ENCODE measurements around the gene CNOT11. TPM values are rescaled to one million over a fixed set of nuclear protein-coding genes. Genes with fewer than 3 reads are reported as not detected.
"Not testable (repeated sequence)": the region's sequence is repeated elsewhere in the genome, so short reads cannot be mapped to it uniquely, and the experiment has no call there.

The CNOT11 gene
- total and polyA plus RNA-seq, 2 experiments from 2014 or later = 22.6 to 33.3 TPM

GRCh38 chr2:101310834-101311695 lies 58.4 kb downstream of the CNOT11 start:
- H3K4me3 ChIP-seq = no peak overlapping the region
- peaks cover 10% of the 10 kb centered on the region for H3K4me1 ChIP-seq (ENCODE audit: insufficient read depth)
- H3K79me2 ChIP-seq (ENCODE audit: insufficient read depth) = peaks cover 27% of the 10 kb centered on the region
- peaks cover 6% of the 10 kb centered on the region; the same call in 1 of the 2 replicates for H4K20me1 ChIP-seq (ENCODE audit: insufficient read depth)
- no peak overlapping the region for H2AFZ ChIP-seq
- no peaks in the 10 kb centered on the region for H3K9me3 ChIP-seq (ENCODE audit: low read depth)
- in situ Hi-C loops (cut with MboI) = no loop called here
- H3K27ac ChIP-seq = no peak overlapping the region
- H3K9ac ChIP-seq = no peak overlapping the region
- TF ChIP-seq EZH2phosphoT487 (IDR thresholded peaks at IDR 0.05; ENCODE audit: insufficient read depth, low read depth) (no peak), EZH2 (IDR thresholded peaks at IDR 0.05; ENCODE audit: insufficient read depth, poor library complexity, severe bottlenecking) (no peak)
- H3K4me2 ChIP-seq (ENCODE audit: unreplicated experiment) = no peak overlapping the region
- 70 to 78% methylated on average over 7 of the region's 7 CpGs for WGBS, 2 experiments (ENCODE audit: low coverage in 1 of 2, low lambda C conversion rate in 2 of 2, missing lambda C conversion rate in 2 of 2)
- DNase-seq = peak; percentile 30
- H3F3A ChIP-seq (ENCODE audit: insufficient read depth) = peaks cover 14% of the 10 kb centered on the region
- no peaks in the 10 kb centered on the region for H3K36me3 ChIP-seq (ENCODE audit: low read depth)
- H3K27me3 ChIP-seq (replicated peaks; ENCODE audit: insufficient read depth) = no peaks in the 10 kb centered on the region
- no peaks in the 10 kb centered on the region for H3K9me2 ChIP-seq (ENCODE audit: insufficient read depth)

GRCh38 chr2:101311696-101312017 lies 59.0 kb downstream of the CNOT11 start:
- peaks cover 9% of the 10 kb centered on the region for H3F3A ChIP-seq (ENCODE audit: insufficient read depth)
- H3K9me3 ChIP-seq (ENCODE audit: low read depth) = no peaks in the 10 kb centered on the region
- no peak overlapping the region for H3K9ac ChIP-seq
- H3K27ac ChIP-seq = no peak overlapping the region
- peaks cover 21% of the 10 kb centered on the region for H3K79me2 ChIP-seq (ENCODE audit: insufficient read depth)
- H3K27me3 ChIP-seq (replicated peaks; ENCODE audit: insufficient read depth) = no peaks in the 10 kb centered on the region
- peaks cover 7% of the 10 kb centered on the region; the same call in 1 of the 2 replicates for H3K4me1 ChIP-seq (ENCODE audit: insufficient read depth)
- no peak overlapping the region for H3K4me2 ChIP-seq (ENCODE audit: unreplicated experiment)
- no peaks in the 10 kb centered on the region for H3K36me3 ChIP-seq (ENCODE audit: low read depth)
- H4K20me1 ChIP-seq (ENCODE audit: insufficient read depth) = 0 out of 2 replicates have a peak, but pooled peaks cover under 1% of the 10 kb centered on the region
- H3K4me3 ChIP-seq = no peak overlapping the region
- no peaks in the 10 kb centered on the region for H3K9me2 ChIP-seq (ENCODE audit: insufficient read depth)
- in situ Hi-C loops (cut with MboI) = no loop called here
- H2AFZ ChIP-seq = no peak overlapping the region
- DNase-seq = no peak
- no peak for TF ChIP-seq EZH2 (IDR thresholded peaks at IDR 0.05; ENCODE audit: insufficient read depth, poor library complexity, severe bottlenecking)
- no peak for TF ChIP-seq EZH2phosphoT487 (IDR thresholded peaks at IDR 0.05; ENCODE audit: insufficient read depth, low read depth)
- WGBS, 2 experiments (ENCODE audit: low coverage in 1 of 2, low lambda C conversion rate in 2 of 2, missing lambda C conversion rate in 2 of 2) = 32 to 45% methylated on average over 3 of the region's 3 CpGs

GRCh38 chr2:101316568-101316967 lies 63.9 kb downstream of the CNOT11 start:
- H3K4me2 ChIP-seq (ENCODE audit: unreplicated experiment); H2AFZ ChIP-seq; H3K9ac ChIP-seq; H3K27me3 ChIP-seq (replicated peaks; ENCODE audit: insufficient read depth); DNase-seq; H3K9me3 ChIP-seq (ENCODE audit: low read depth); H3K36me3 ChIP-seq (ENCODE audit: low read depth); H4K20me1 ChIP-seq (ENCODE audit: insufficient read depth); in situ Hi-C loops (cut with MboI); H3F3A ChIP-seq (ENCODE audit: insufficient read depth); H3K27ac ChIP-seq; H3K4me3 ChIP-seq; H3K79me2 ChIP-seq (ENCODE audit: insufficient read depth); H3K9me2 ChIP-seq (ENCODE audit: insufficient read depth); H3K4me1 ChIP-seq (ENCODE audit: insufficient read depth): not testable (repeated sequence)
- 78 to 86% methylated on average over 6 of the region's 6 CpGs for WGBS, 2 experiments (ENCODE audit: low coverage in 1 of 2, low lambda C conversion rate in 2 of 2, missing lambda C conversion rate in 2 of 2)

Small RNA genes lying within 50 kb of the gene (microRNA-seq; reads per million reads assigned to microRNA genes)
- not detected for gene MIR5696 (ENCODE audit: borderline number of aligned reads)

Small RNA genes lying within 50 kb of the gene (small RNA-seq; reads per million reads assigned to genes)
- gene MIR5696 (ENCODE audit: low read depth, low replicate concordance) (not detected), gene SNORD89 (ENCODE audit: low read depth, low replicate concordance) (5.7 reads per million, percentile 80 among the genes with 10 or more reads in this experiment)

Other genes starting within 250 kb of the CNOT11 start
- gene TBC1D8, start 101.5 kb upstream of the CNOT11 start, total RNA-seq (2014; rRNA removed; shearing (Covaris generic)) = 2.6 and 3.4 TPM in 2 replicates
- gene TBC1D8, start 101.5 kb upstream of the CNOT11 start, polyA plus RNA-seq (2016; fragmentation: Nextera tagmentation; extraction: Ambion mirVana) = 2.3 and 2.5 TPM in 2 replicates
- gene RNF149, start 55.8 kb downstream of the CNOT11 start, total RNA-seq (2014; rRNA removed; shearing (Covaris generic)) = 54.1 and 58.1 TPM in 2 replicates
- gene RNF149, start 55.8 kb downstream of the CNOT11 start, polyA plus RNA-seq (2016; fragmentation: Nextera tagmentation; extraction: Ambion mirVana) = 48.9 and 51.9 TPM in 2 replicates
- gene CREG2, start 134.6 kb downstream of the CNOT11 start, total RNA-seq (2014; rRNA removed; shearing (Covaris generic)) = under 0.01 and 0.22 TPM in 2 replicates
- gene CREG2, start 134.6 kb downstream of the CNOT11 start, polyA plus RNA-seq (2016; fragmentation: Nextera tagmentation; extraction: Ambion mirVana) = 0.15 TPM in 1 of 2 replicates, not detected in the other
- gene RFX8, start 222.2 kb downstream of the CNOT11 start, total RNA-seq (2014; rRNA removed; shearing (Covaris generic)) = 5.1 and 6.4 TPM in 2 replicates
- 4.4 and 5.9 TPM in 2 replicates for gene RFX8, start 222.2 kb downstream of the CNOT11 start, polyA plus RNA-seq (2016; fragmentation: Nextera tagmentation; extraction: Ambion mirVana)